Fibroblast of lung (primary cell): Measurements from ENCODE around the gene AATK. TPM values are rescaled to one million over a fixed set of nuclear protein-coding genes. Genes with fewer than 3 reads are reported as not detected.

Experiments used
- DNase-seq, 2 donors: peaks; one replicate each; pipeline versions ENCODE4 v3.0.0 to v3.0.0-alpha.2; 2010; ENCODE audit warnings: low read depth in 2 of 2
- H2AFZ ChIP-seq: 2 replicates; pipeline ENCODE4 v1.5.1; 2012; ENCODE audit warnings: low read length, control low read depth, inconsistent platforms
- H3K27ac ChIP-seq: 2 replicates; pipeline ENCODE4 v1.5.1; 2011; ENCODE audit warnings: low read length, control low read depth; ENCODE audit not compliant: insufficient read depth
- H3K27me3 ChIP-seq: 2 replicates; pipeline ENCODE4 v1.5.1; 2011; ENCODE audit warnings: mild to moderate bottlenecking, low read length; ENCODE audit not compliant: control insufficient read depth, insufficient read depth
- H3K36me3 ChIP-seq: 2 replicates; pipeline ENCODE4 v1.5.1; 2011; ENCODE audit warnings: low read length; ENCODE audit not compliant: control insufficient read depth, insufficient read depth
- H3K4me1 ChIP-seq: 2 replicates; pipeline ENCODE4 v1.5.1; 2011; ENCODE audit warnings: low read length; ENCODE audit not compliant: control insufficient read depth, insufficient read depth; ENCODE audit errors: extremely low read depth
- H3K4me2 ChIP-seq: 2 replicates; pipeline ENCODE4 v1.5.1; 2011; ENCODE audit warnings: low read length, control low read depth; ENCODE audit not compliant: insufficient read depth; ENCODE audit errors: extremely low read depth
- H3K4me3 ChIP-seq, 4 experiments: fragments of 200-600 bp in 1 of 4; sonication (generic) in 1 of 4; replicated peaks in 1 of 4; 2 replicates each; pipeline ENCODE4 v1.5.1; 2011 to 2016; ENCODE audit warnings: low read length in 4 of 4, low read depth in 3 of 4, mild to moderate bottlenecking in 3 of 4, control low read depth in 2 of 4, inconsistent platforms in 1 of 4, mixed read lengths in 1 of 4; ENCODE audit not compliant: insufficient read depth in 1 of 4; ENCODE audit errors: control extremely low read depth in 1 of 4
- H3K79me2 ChIP-seq: 2 replicates; pipeline ENCODE4 v1.5.1; 2012; ENCODE audit warnings: mild to moderate bottlenecking, low read length, inconsistent platforms; ENCODE audit not compliant: control insufficient read depth, insufficient read depth
- H3K9ac ChIP-seq: 2 replicates; pipeline ENCODE4 v1.5.1; 2011; ENCODE audit warnings: mild to moderate bottlenecking, low read length, control low read depth; ENCODE audit not compliant: insufficient read depth
- H3K9me3 ChIP-seq: 2 replicates; pipeline ENCODE4 v1.5.1; 2012; ENCODE audit warnings: low read depth, low read length; ENCODE audit not compliant: control insufficient read depth, insufficient read depth
- H4K20me1 ChIP-seq: 2 replicates; pipeline ENCODE4 v1.5.1; 2011; ENCODE audit warnings: low read length; ENCODE audit not compliant: control insufficient read depth, insufficient read depth; ENCODE audit errors: extremely low read depth
- EZH2 ChIP-seq: IDR thresholded peaks from 2 replicates; pipeline ENCODE4 v1.5.1; 2012; ENCODE audit warnings: low read length, control low read depth, mild to moderate bottlenecking; ENCODE audit errors: missing control alignments
- polyA plus RNA-seq, 2 donors: library from polyadenylated mRNA; depleted of rRNA in 1 of 2; stranded (reverse) in 1 of 2; unstranded in 1 of 2; fragments of >200 nt; gene quantifications; 2 replicates each; pipeline ENCODE4 v1.2.1, GENCODE V29; 2011 to 2012; ENCODE audit warnings: missing spikeins in 1 of 2
- total RNA-seq: library from RNA; depleted of rRNA; stranded (reverse); fragments of >200 nt; gene quantifications from 2 replicates; pipeline ENCODE4 v1.2.1, GENCODE V29; 2014
- TF ChIP-seq, protein P1 (sequence below), 2 donors: IDR thresholded peaks in 1 of 2; conservative IDR thresholded peaks in 1 of 2; 1 replicate in 1 of 2; 2 replicates in 1 of 2; pipeline ENCODE4 v1.5.1; 2011 to 2012; ENCODE audit warnings: low read length in 2 of 2, control low read depth in 1 of 2, inconsistent platforms in 1 of 2, low read depth in 1 of 2, mild to moderate bottlenecking in 1 of 2

Gene AATK
- total and polyA plus RNA-seq, 2 donors (not counting 1 experiment from before 2014, with no cell fraction given): 0.16 to 0.50 TPM

DNA sequence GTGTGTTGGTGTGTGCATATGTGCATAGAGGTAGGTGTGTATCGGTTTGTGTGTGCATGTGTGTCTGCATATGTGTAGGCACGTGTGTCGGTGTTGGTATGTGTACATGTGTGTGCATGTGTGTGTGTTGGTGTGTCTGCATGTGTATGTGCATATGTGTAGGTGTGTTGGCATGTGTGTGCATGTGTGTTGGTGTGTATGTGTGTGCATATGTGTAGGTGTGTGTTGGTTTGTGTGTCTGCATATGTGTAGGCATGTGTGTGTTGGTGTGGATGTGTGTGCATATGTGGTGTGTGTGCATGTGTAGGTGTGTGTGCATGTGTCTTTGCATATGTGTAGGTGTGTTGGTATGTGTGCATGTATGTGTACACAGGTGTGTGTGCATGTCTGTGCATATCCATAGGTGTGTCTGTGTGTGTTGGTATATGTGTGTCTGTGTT, 3.9 kb upstream of the AATK start:
- H3K79me2 ChIP-seq: no peaks in the 10 kb centered on the region
- no peaks in the 10 kb centered on the region for H4K20me1 ChIP-seq
- no peaks in the 10 kb centered on the region for H3K9me3 ChIP-seq
- no peak overlapping the region for H3K9ac ChIP-seq
- no peaks in the 10 kb centered on the region for H3K36me3 ChIP-seq
- H3K4me3 ChIP-seq: no peak overlapping the region
- no peak overlapping the region for H3K27ac ChIP-seq
- H3K4me1 ChIP-seq: no peaks in the 10 kb centered on the region
- no peak overlapping the region for H2AFZ ChIP-seq
- H3K4me2 ChIP-seq: no peak overlapping the region
- H3K27me3 ChIP-seq: peaks cover 14% of the 10 kb centered on the region
- TF ChIP-seq, protein P1, sequence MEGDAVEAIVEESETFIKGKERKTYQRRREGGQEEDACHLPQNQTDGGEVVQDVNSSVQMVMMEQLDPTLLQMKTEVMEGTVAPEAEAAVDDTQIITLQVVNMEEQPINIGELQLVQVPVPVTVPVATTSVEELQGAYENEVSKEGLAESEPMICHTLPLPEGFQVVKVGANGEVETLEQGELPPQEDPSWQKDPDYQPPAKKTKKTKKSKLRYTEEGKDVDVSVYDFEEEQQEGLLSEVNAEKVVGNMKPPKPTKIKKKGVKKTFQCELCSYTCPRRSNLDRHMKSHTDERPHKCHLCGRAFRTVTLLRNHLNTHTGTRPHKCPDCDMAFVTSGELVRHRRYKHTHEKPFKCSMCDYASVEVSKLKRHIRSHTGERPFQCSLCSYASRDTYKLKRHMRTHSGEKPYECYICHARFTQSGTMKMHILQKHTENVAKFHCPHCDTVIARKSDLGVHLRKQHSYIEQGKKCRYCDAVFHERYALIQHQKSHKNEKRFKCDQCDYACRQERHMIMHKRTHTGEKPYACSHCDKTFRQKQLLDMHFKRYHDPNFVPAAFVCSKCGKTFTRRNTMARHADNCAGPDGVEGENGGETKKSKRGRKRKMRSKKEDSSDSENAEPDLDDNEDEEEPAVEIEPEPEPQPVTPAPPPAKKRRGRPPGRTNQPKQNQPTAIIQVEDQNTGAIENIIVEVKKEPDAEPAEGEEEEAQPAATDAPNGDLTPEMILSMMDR (conservative IDR thresholded peaks at IDR 0.05 in 1 of 2, IDR thresholded peaks at IDR 0.05 in 1 of 2; ENCODE audit: low read depth in 1 of 2, low read length in 2 of 2): no peak
- no peak for TF ChIP-seq EZH2
- DNase-seq: no peak

GRCh38 chr17:81167638-81168037, 1.6 kb upstream of the AATK start:
- H3K36me3 ChIP-seq: no peaks in the 10 kb centered on the region
- peaks cover 16% of the 10 kb centered on the region for H3K27me3 ChIP-seq
- no peaks in the 10 kb centered on the region for H4K20me1 ChIP-seq
- no peak overlapping the region for H3K27ac ChIP-seq
- no peak overlapping the region for H3K9ac ChIP-seq
- H3K4me2 ChIP-seq: no peak overlapping the region
- DNase-seq: no peak
- no peak overlapping the region for H2AFZ ChIP-seq
- no peaks in the 10 kb centered on the region for H3K79me2 ChIP-seq
- no peak overlapping the region for H3K4me3 ChIP-seq
- no peaks in the 10 kb centered on the region for H3K4me1 ChIP-seq
- no peaks in the 10 kb centered on the region for H3K9me3 ChIP-seq
- TF ChIP-seq EZH2: no peak
- TF ChIP-seq, protein P1 (conservative IDR thresholded peaks at IDR 0.05 in 1 of 2, IDR thresholded peaks at IDR 0.05 in 1 of 2; ENCODE audit: low read depth in 1 of 2, low read length in 2 of 2): no peak

DNA sequence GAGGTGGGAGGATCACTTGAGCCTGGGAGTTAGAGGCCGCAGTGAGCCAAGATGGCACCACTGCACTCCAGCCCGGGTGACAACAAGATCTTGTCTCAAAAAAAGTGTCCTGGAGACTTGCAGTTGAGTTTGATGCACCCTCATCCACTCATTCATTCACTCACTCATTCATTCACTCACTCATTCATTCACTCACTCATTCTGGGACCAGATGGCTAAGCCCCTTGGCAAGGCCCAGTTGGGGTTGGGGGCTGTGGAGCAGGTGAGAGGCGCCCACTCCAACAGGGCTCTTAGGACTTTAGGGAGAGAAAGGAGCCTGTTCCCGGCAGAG, 1.1 kb upstream of the AATK start:
- TF ChIP-seq EZH2: no peak
- TF ChIP-seq, protein P1 (conservative IDR thresholded peaks at IDR 0.05 in 1 of 2, IDR thresholded peaks at IDR 0.05 in 1 of 2; ENCODE audit: low read depth in 1 of 2, low read length in 2 of 2): no peak
- H3K4me3 ChIP-seq: no peak overlapping the region
- H3K27me3 ChIP-seq: peaks cover 16% of the 10 kb centered on the region
- H3K79me2 ChIP-seq: no peaks in the 10 kb centered on the region
- H3K4me1 ChIP-seq: no peaks in the 10 kb centered on the region
- no peak overlapping the region for H2AFZ ChIP-seq
- H3K36me3 ChIP-seq: no peaks in the 10 kb centered on the region
- H3K4me2 ChIP-seq: no peak overlapping the region
- H3K9ac ChIP-seq: no peak overlapping the region
- no peak for DNase-seq
- H3K27ac ChIP-seq: no peak overlapping the region
- H3K9me3 ChIP-seq: no peaks in the 10 kb centered on the region
- no peaks in the 10 kb centered on the region for H4K20me1 ChIP-seq
